Measurements from ENCODE around the gene TTC21A. TPM values are rescaled to one million over a fixed set of nuclear protein-coding genes. Genes with fewer than 3 reads are reported as not detected.

Gene TTC21A
- total RNA-seq, 3 donors from 2014 or later = 5.9 to 16.1 (median 13.1) TPM

DNA sequence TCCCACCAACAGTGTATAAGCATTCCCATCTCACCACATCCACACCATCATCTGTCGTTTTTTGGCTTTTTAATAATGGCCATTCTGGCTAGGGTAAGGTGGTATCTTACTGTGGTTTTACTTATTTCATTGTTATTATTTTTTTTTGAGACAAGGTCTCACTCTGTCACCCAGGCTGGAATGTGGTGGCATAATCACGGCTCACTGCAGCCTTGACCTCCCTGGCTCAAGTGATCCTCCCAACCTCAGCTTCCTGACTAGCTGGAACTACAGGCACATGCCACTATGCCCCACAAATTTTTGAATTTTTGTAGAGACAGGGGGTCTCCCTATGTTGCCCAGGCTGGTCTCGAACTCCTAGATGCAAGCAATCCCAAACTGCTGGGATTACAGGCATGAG is 56.9 kb downstream of the TTC21A start:
- Histone ChIP-seq H3K9me3 (no peaks in the 10 kb centered on the region), H3K36me3 (no peaks in the 10 kb centered on the region), H3K4me1 (no peaks in the 10 kb centered on the region), H3K4me3 (no peak overlapping the region), H3K27me3 (no peaks in the 10 kb centered on the region), H3K27ac (no peak overlapping the region)
- intact Hi-C loops (cut with DNase I; ENCODE audit: low total_unique reads) = no loop called here
- TF ChIP-seq, protein P1, sequence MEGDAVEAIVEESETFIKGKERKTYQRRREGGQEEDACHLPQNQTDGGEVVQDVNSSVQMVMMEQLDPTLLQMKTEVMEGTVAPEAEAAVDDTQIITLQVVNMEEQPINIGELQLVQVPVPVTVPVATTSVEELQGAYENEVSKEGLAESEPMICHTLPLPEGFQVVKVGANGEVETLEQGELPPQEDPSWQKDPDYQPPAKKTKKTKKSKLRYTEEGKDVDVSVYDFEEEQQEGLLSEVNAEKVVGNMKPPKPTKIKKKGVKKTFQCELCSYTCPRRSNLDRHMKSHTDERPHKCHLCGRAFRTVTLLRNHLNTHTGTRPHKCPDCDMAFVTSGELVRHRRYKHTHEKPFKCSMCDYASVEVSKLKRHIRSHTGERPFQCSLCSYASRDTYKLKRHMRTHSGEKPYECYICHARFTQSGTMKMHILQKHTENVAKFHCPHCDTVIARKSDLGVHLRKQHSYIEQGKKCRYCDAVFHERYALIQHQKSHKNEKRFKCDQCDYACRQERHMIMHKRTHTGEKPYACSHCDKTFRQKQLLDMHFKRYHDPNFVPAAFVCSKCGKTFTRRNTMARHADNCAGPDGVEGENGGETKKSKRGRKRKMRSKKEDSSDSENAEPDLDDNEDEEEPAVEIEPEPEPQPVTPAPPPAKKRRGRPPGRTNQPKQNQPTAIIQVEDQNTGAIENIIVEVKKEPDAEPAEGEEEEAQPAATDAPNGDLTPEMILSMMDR (IDR thresholded peaks at IDR 0.05) = no peak
- TF ChIP-seq POLR2A (IDR thresholded peaks at IDR 0.05) (no peak), POLR2AphosphoS5 (IDR thresholded peaks at IDR 0.05) (no peak)
- DNase-seq (ENCODE audit: low spot score in 2 of 2) = no peak

DNA sequence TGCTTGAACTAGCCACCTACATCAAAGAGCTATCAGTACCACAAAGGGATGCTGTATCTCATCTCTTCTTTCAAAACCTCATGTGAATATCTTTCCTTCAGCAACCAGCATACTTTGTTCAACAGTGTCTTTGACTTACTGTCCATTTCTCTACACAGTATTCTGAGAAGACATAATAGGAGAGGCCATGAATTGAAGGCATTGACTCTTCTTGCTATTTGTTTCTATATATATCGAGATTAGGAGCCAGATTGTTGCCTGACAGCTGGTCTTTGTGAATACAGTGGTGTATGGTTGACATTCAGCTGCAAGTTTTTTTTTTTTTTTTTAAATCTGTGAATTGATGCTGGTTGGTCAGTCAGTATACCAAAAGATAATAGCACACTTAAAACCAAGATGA is 58.0 kb downstream of the TTC21A start:
- H3K9me3 ChIP-seq = no peaks in the 10 kb centered on the region
- intact Hi-C loops (cut with DNase I; ENCODE audit: low total_unique reads) = no loop called here
- no peak overlapping the region for H3K27ac ChIP-seq

DNA sequence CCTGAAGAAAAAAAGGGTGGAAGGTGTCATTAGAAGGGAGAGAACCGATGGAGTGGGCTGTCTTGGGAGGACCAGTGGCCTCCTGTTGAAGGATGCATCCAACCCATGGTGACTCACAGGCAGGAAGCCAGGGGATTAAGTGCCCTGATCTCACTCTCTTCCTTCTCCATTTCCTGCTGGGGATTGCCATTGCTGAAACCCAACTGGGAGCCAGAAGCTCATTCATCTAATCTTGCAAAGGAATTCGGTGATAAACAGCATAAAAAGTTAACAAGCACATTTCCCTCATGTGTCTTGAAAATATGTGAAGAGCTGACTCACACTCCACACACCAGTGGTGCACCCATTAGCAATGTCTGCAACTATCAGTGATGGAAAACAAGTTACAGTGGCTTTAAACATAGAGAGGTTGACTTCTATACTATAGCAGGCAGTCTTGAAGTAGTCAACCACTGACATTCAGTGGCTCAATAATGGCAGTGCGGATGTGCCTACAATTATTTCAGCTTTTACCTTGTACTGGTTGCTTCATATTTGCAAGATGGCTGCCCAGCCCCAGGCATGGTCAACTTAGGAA is 58.7 kb downstream of the TTC21A start:
- intact Hi-C loops (cut with DNase I; ENCODE audit: low total_unique reads) = no loop called here
- DNase-seq (ENCODE audit: low spot score in 2 of 2) = no peak
- Histone ChIP-seq H3K36me3 (no peaks in the 10 kb centered on the region), H3K27ac (peak overlapping the region in 1 of 2 donors; percentile 68), H3K9me3 (no peaks in the 10 kb centered on the region), H3K27me3 (no peaks in the 10 kb centered on the region), H3K4me3 (no peak overlapping the region), H3K4me1 (no peaks in the 10 kb centered on the region)
- TF ChIP-seq POLR2AphosphoS5 (IDR thresholded peaks at IDR 0.05) (no peak), POLR2A (IDR thresholded peaks at IDR 0.05) (no peak)
- TF ChIP-seq, protein P1 (IDR thresholded peaks at IDR 0.05) = no peak

More for the DNA sequence above, 58.0 kb downstream of the TTC21A start:
- TF ChIP-seq POLR2A (IDR thresholded peaks at IDR 0.05) (no peak), POLR2AphosphoS5 (IDR thresholded peaks at IDR 0.05) (no peak)
- TF ChIP-seq, protein P1 (IDR thresholded peaks at IDR 0.05) = no peak
- Histone ChIP-seq H3K27me3 (no peaks in the 10 kb centered on the region), H3K36me3 (no peaks in the 10 kb centered on the region), H3K4me3 (no peak overlapping the region), H3K4me1 (no peaks in the 10 kb centered on the region)
- no peak for DNase-seq (ENCODE audit: low spot score in 2 of 2)

DNA sequence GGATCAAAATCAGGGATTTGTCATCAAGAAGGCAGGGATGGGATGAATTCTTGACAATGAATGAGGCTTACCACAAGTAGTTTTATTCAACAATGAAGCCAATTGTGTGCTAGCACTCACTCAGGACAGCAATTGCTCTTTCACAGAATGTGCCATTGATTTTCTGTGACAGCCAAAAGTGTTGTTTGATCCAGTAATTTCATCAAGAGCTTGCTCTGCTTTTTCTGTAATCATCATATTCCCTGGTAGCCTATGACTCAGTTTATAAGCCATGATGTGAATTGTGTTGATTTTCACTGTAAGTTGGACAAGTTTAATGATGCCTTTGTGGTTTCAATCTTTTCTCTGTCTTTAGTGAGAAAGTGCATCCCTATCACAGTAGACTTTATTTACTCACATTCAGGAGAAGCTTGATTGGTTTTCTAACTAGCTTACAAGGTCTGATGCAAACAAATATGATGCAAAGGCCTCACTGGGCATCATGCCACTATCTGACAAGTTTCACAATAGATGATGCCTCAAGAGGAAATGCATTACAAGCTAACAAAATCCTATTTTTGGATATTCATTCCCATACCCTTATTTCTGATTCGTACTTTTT is 59.6 kb downstream of the TTC21A start:
- Histone ChIP-seq H3K4me3 (no peak overlapping the region), H3K27me3 (no peaks in the 10 kb centered on the region), H3K9me3 (no peaks in the 10 kb centered on the region), H3K4me1 (no peaks in the 10 kb centered on the region), H3K27ac (peak overlapping the region; percentile 37 to 68), H3K36me3 (no peaks in the 10 kb centered on the region)
- intact Hi-C loops (cut with DNase I; ENCODE audit: low total_unique reads) = no loop called here
- TF ChIP-seq POLR2AphosphoS5 (IDR thresholded peaks at IDR 0.05) (no peak), POLR2A (IDR thresholded peaks at IDR 0.05) (no peak)
- TF ChIP-seq, protein P1 (IDR thresholded peaks at IDR 0.05) = no peak
- DNase-seq (ENCODE audit: low spot score in 2 of 2) = no peak

DNA sequence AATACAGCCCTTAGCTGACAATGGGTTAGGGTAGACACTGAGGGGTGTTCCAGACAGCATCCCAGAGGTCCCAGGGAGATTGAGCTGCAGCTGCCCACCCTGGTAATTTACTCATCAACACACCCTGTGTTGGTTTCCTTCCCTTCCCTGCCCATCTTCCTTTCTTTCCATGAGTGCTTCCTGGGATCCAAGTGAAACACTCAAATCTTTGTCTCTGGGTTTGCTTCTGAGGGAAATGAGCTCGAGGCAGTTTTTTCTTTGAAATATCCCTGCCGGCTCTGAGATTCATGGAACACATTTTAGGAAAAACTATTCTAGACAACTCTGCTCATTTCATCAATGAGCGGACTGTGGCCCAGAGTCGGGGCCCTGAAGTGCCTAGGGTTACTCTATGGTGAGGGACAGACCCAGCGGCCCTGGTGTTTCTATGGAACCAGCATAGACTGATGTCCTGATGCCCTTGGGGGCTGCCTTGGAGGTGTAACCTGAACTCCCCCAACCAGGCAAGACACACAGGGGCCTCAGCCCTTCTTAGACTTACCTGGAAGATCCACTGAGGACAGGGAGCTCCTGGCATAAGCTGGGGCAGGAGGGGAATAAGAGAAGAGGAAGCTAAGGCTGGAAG is 60.8 kb downstream of the TTC21A start:
- Histone ChIP-seq H3K36me3 (no peaks in the 10 kb centered on the region), H3K4me3 (no peak overlapping the region), H3K27ac (no peak overlapping the region), H3K4me1 (no peaks in the 10 kb centered on the region), H3K27me3 (no peaks in the 10 kb centered on the region), H3K9me3 (no peaks in the 10 kb centered on the region)
- no peak for DNase-seq (ENCODE audit: low spot score in 2 of 2)
- TF ChIP-seq POLR2AphosphoS5 (IDR thresholded peaks at IDR 0.05) (no peak), POLR2A (IDR thresholded peaks at IDR 0.05) (no peak)
- TF ChIP-seq, protein P1 (IDR thresholded peaks at IDR 0.05) = no peak
- intact Hi-C loops (cut with DNase I; ENCODE audit: low total_unique reads) = no loop called here

Data from breast epithelium (tissue), 4 donors.